Measurements from ENCODE around the gene LMNA.
A peak's percentile ranks its signal among the peaks of the same experiment; 100 is the strongest.

Gene LMNA

GRCh38 chr1:156138458-156138867, 24.0 kb downstream of the LMNA start:
- Histone ChIP-seq H3K9ac (ENCODE audit: low read length) (peak overlapping the region; percentile 9), H3K4me3 (ENCODE audit: low read length) (no peak overlapping the region), H3K9me3 (ENCODE audit: control insufficient read depth, low read length) (no peaks in the 10 kb centered on the region), H3K4me1 (ENCODE audit: control insufficient read depth, insufficient read depth, low read length) (peaks cover 8% of the 10 kb centered on the region), H3K27me3 (replicated peaks; ENCODE audit: control insufficient read depth, insufficient read depth, low read length) (no peaks in the 10 kb centered on the region), H3K36me3 (ENCODE audit: control insufficient read depth, insufficient read depth, low read length, severe bottlenecking) (peaks cover 77% of the 10 kb centered on the region)
- DNase-seq (ENCODE audit: low read depth): no peak

GRCh38 chr1:156140879-156141707, 26.6 kb downstream of the LMNA start:
- peaks cover 15% of the 10 kb centered on the region for H3K4me1 ChIP-seq (ENCODE audit: control insufficient read depth, insufficient read depth, low read length)
- peaks cover 51% of the 10 kb centered on the region for H3K36me3 ChIP-seq (ENCODE audit: control insufficient read depth, insufficient read depth, low read length, severe bottlenecking)
- H3K9me3 ChIP-seq (ENCODE audit: control insufficient read depth, low read length): no peaks in the 10 kb centered on the region
- H3K9ac ChIP-seq (ENCODE audit: low read length): peak overlapping the region; percentile 59
- H3K4me3 ChIP-seq (ENCODE audit: low read length): no peak overlapping the region
- H3K27me3 ChIP-seq (replicated peaks; ENCODE audit: control insufficient read depth, insufficient read depth, low read length): no peaks in the 10 kb centered on the region
- DNase-seq (ENCODE audit: low read depth): peak; percentile 51

GRCh38 chr1:156143765-156144489, 29.4 kb downstream of the LMNA start:
- H3K4me3 ChIP-seq (ENCODE audit: low read length): no peak overlapping the region
- DNase-seq (ENCODE audit: low read depth): peak; percentile 34
- H3K4me1 ChIP-seq (ENCODE audit: control insufficient read depth, insufficient read depth, low read length): peaks cover 25% of the 10 kb centered on the region
- peaks cover 23% of the 10 kb centered on the region for H3K36me3 ChIP-seq (ENCODE audit: control insufficient read depth, insufficient read depth, low read length, severe bottlenecking)
- no peaks in the 10 kb centered on the region for H3K9me3 ChIP-seq (ENCODE audit: control insufficient read depth, low read length)
- H3K9ac ChIP-seq (ENCODE audit: low read length): peak overlapping the region; percentile 5
- no peaks in the 10 kb centered on the region for H3K27me3 ChIP-seq (replicated peaks; ENCODE audit: control insufficient read depth, insufficient read depth, low read length)

- Histone ChIP-seq H3K36me3 (ENCODE audit: control insufficient read depth, insufficient read depth, low read length, severe bottlenecking) (peaks cover 16% of the 10 kb centered on the region), H3K4me1 (ENCODE audit: control insufficient read depth, insufficient read depth, low read length) (peaks cover 25% of the 10 kb centered on the region), H3K4me3 (ENCODE audit: low read length) (no peak overlapping the region), H3K9me3 (ENCODE audit: control insufficient read depth, low read length) (no peaks in the 10 kb centered on the region), H3K27me3 (replicated peaks; ENCODE audit: control insufficient read depth, insufficient read depth, low read length) (no peaks in the 10 kb centered on the region), H3K9ac (ENCODE audit: low read length) (no peak overlapping the region)
- DNase-seq (ENCODE audit: low read depth): no peak
Measured at GRCh38 chr1:156144742-156145141, 30.2 kb downstream of the LMNA start.

DNA sequence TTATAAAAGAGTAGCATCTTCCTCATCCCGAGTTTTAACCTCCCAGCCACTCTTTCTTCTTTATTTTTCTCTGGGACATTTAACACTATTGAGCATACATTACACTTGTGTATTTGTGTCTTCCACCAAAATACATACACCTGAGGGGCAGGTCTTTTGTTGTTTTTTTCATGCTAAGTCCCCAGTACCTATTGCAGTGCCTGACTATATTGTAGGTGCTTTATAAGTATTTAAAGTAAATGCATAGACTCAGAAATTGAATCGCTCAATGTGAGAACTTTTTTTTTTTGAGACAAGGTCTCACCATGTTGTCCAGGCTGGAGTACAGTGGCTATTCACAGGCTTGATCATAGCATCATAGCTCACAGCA, 31.1 kb downstream of the LMNA start:
- no peak overlapping the region for H3K9ac ChIP-seq (ENCODE audit: low read length)
- H3K27me3 ChIP-seq (replicated peaks; ENCODE audit: control insufficient read depth, insufficient read depth, low read length): no peaks in the 10 kb centered on the region
- H3K9me3 ChIP-seq (ENCODE audit: control insufficient read depth, low read length): no peaks in the 10 kb centered on the region
- H3K36me3 ChIP-seq (ENCODE audit: control insufficient read depth, insufficient read depth, low read length, severe bottlenecking): peaks cover 7% of the 10 kb centered on the region
- H3K4me3 ChIP-seq (ENCODE audit: low read length): no peak overlapping the region
- DNase-seq (ENCODE audit: low read depth): no peak
- H3K4me1 ChIP-seq (ENCODE audit: control insufficient read depth, insufficient read depth, low read length): peaks cover 22% of the 10 kb centered on the region

GRCh38 chr1:156146020-156146768, 31.7 kb downstream of the LMNA start:
- Histone ChIP-seq H3K27me3 (replicated peaks; ENCODE audit: control insufficient read depth, insufficient read depth, low read length) (no peaks in the 10 kb centered on the region), H3K4me1 (ENCODE audit: control insufficient read depth, insufficient read depth, low read length) (peaks cover 25% of the 10 kb centered on the region), H3K9ac (ENCODE audit: low read length) (peak overlapping the region; percentile 61), H3K4me3 (ENCODE audit: low read length) (no peak overlapping the region), H3K36me3 (ENCODE audit: control insufficient read depth, insufficient read depth, low read length, severe bottlenecking) (peaks cover 4% of the 10 kb centered on the region), H3K9me3 (ENCODE audit: control insufficient read depth, low read length) (no peaks in the 10 kb centered on the region)
- DNase-seq (ENCODE audit: low read depth): peak; percentile 85

GRCh38 chr1:156146769-156147405, 32.4 kb downstream of the LMNA start:
- Histone ChIP-seq H3K4me3 (ENCODE audit: low read length) (no peak overlapping the region), H3K27me3 (replicated peaks; ENCODE audit: control insufficient read depth, insufficient read depth, low read length) (no peaks in the 10 kb centered on the region), H3K4me1 (ENCODE audit: control insufficient read depth, insufficient read depth, low read length) (peaks cover 28% of the 10 kb centered on the region), H3K9me3 (ENCODE audit: control insufficient read depth, low read length) (no peaks in the 10 kb centered on the region), H3K36me3 (ENCODE audit: control insufficient read depth, insufficient read depth, low read length, severe bottlenecking) (no peaks in the 10 kb centered on the region), H3K9ac (ENCODE audit: low read length) (peak overlapping the region; percentile 61)
- DNase-seq (ENCODE audit: low read depth): peak; percentile 39

- peaks cover 28% of the 10 kb centered on the region for H3K4me1 ChIP-seq (ENCODE audit: control insufficient read depth, insufficient read depth, low read length)
- no peak for DNase-seq (ENCODE audit: low read depth)
- no peaks in the 10 kb centered on the region for H3K36me3 ChIP-seq (ENCODE audit: control insufficient read depth, insufficient read depth, low read length, severe bottlenecking)
Measured at GRCh38 chr1:156148216-156148615, 33.7 kb downstream of the LMNA start.

GRCh38 chr1:156149374-156150332, 35.1 kb downstream of the LMNA start:
- Histone ChIP-seq H3K9ac (ENCODE audit: low read length) (no peak overlapping the region), H3K4me1 (ENCODE audit: control insufficient read depth, insufficient read depth, low read length) (peaks cover 28% of the 10 kb centered on the region), H3K4me3 (ENCODE audit: low read length) (no peak overlapping the region), H3K9me3 (ENCODE audit: control insufficient read depth, low read length) (no peaks in the 10 kb centered on the region), H3K27me3 (replicated peaks; ENCODE audit: control insufficient read depth, insufficient read depth, low read length) (no peaks in the 10 kb centered on the region), H3K36me3 (ENCODE audit: control insufficient read depth, insufficient read depth, low read length, severe bottlenecking) (no peaks in the 10 kb centered on the region)
- DNase-seq (ENCODE audit: low read depth): no peak

More at GRCh38 chr1:156148216-156148615, 33.7 kb downstream of the LMNA start:
- H3K9me3 ChIP-seq (ENCODE audit: control insufficient read depth, low read length): no peaks in the 10 kb centered on the region
- no peaks in the 10 kb centered on the region for H3K27me3 ChIP-seq (replicated peaks; ENCODE audit: control insufficient read depth, insufficient read depth, low read length)
- H3K9ac ChIP-seq (ENCODE audit: low read length): no peak overlapping the region
- no peak overlapping the region for H3K4me3 ChIP-seq (ENCODE audit: low read length)

GRCh38 chr1:156150333-156151011, 36.0 kb downstream of the LMNA start:
- no peak for DNase-seq (ENCODE audit: low read depth)
- H3K9me3 ChIP-seq (ENCODE audit: control insufficient read depth, low read length): no peaks in the 10 kb centered on the region
- H3K4me3 ChIP-seq (ENCODE audit: low read length): no peak overlapping the region
- H3K36me3 ChIP-seq (ENCODE audit: control insufficient read depth, insufficient read depth, low read length, severe bottlenecking): no peaks in the 10 kb centered on the region
- peaks cover 27% of the 10 kb centered on the region for H3K4me1 ChIP-seq (ENCODE audit: control insufficient read depth, insufficient read depth, low read length)
- no peak overlapping the region for H3K9ac ChIP-seq (ENCODE audit: low read length)
- H3K27me3 ChIP-seq (replicated peaks; ENCODE audit: control insufficient read depth, insufficient read depth, low read length): no peaks in the 10 kb centered on the region

Measured in adipocyte (in vitro differentiated cells).